Stimulated activated CD4-positive, alpha-beta T cell treated with anti-CD3 and anti-CD28 coated beads, TNF-alpha, amount 100 ng/mL, for 4 hours (primary cell): ENCODE measurements around the gene IL1RN.

ENCODE experiments used
- DNase-seq, 3 experiments: peaks; one replicate each; pipeline ENCODE4 v3.0.0-alpha.2; 2020; ENCODE audit warnings: low read depth in 3 of 3

The IL1RN gene

GRCh38 chr2:113127646-113128570 is 510 bp downstream of the IL1RN start:
- DNase-seq, result no peak

- DNase-seq, result no peak
Measured at GRCh38 chr2:113129519-113130078, 2.2 kb downstream of the IL1RN start.

- no peak for DNase-seq
Measured at GRCh38 chr2:113131352-113132185, 4.2 kb downstream of the IL1RN start.

- no peak for DNase-seq
Measured at GRCh38 chr2:113132414-113133021, 5.1 kb downstream of the IL1RN start.

GRCh38 chr2:113133704-113134598 is 6.6 kb downstream of the IL1RN start:
- DNase-seq, result no peak

GRCh38 chr2:113134717-113135116 is 7.3 kb downstream of the IL1RN start:
- no peak for DNase-seq

GRCh38 chr2:113135317-113135716 is 7.9 kb downstream of the IL1RN start:
- DNase-seq, result no peak

GRCh38 chr2:113136828-113137775 is 9.7 kb downstream of the IL1RN start:
- DNase-seq, result peak in 1 of 3 experiments; percentile 30

GRCh38 chr2:113137827-113138226 is 10.4 kb downstream of the IL1RN start:
- no peak for DNase-seq

GRCh38 chr2:113138428-113139322 is 11.3 kb downstream of the IL1RN start:
- DNase-seq, result peak in 1 of 3 experiments; percentile 49

GRCh38 chr2:113141451-113141850 is 14.1 kb downstream of the IL1RN start:
- no peak for DNase-seq

GRCh38 chr2:113142290-113142689 is 14.9 kb downstream of the IL1RN start:
- no peak for DNase-seq

GRCh38 chr2:113144259-113144658 is 16.9 kb downstream of the IL1RN start:
- DNase-seq, result no peak

- DNase-seq, result no peak
Measured at GRCh38 chr2:113148606-113149552, 21.5 kb downstream of the IL1RN start.

- no peak for DNase-seq
Measured at GRCh38 chr2:113149553-113150257, 22.3 kb downstream of the IL1RN start.

- no peak for DNase-seq
Measured at GRCh38 chr2:113150258-113150601, 22.8 kb downstream of the IL1RN start.

GRCh38 chr2:113155331-113155730 is 27.9 kb downstream of the IL1RN start:
- DNase-seq, result no peak
